Breast epithelium (tissue), 4 donors: Measurements from ENCODE around the gene TMEM271. TPM values are rescaled to one million over a fixed set of nuclear protein-coding genes. Genes with fewer than 3 reads are reported as not detected.
"Not testable (repeated sequence)": the region's sequence is repeated elsewhere in the genome, so short reads cannot be mapped to it uniquely, and the experiment has no call there.

Experiments used
- DNase-seq, 2 donors: peaks; one replicate each; pipeline ENCODE4 v3.0.0-alpha.2; 2019; ENCODE audit warnings: low spot score in 2 of 2
- H3K27ac ChIP-seq, 2 donors: fragments of 200-600 bp; sonication (generic) in 1 of 2; one replicate each; pipeline ENCODE4 v1.5.1; 2016 to 2019; ENCODE audit warnings: mild to moderate bottlenecking in 1 of 2
- H3K27me3 ChIP-seq, 2 donors: fragments of 200-600 bp; sonication (generic) in 1 of 2; one replicate each; pipeline versions ENCODE4 v1.5.1 to v1.6.0; 2017 to 2019; ENCODE audit warnings: control low read depth in 1 of 2, mild to moderate bottlenecking in 1 of 2
- H3K36me3 ChIP-seq: fragments of 200-600 bp; one replicate; pipeline ENCODE4 v1.5.1; 2019
- H3K4me1 ChIP-seq, 2 donors: fragments of 200-600 bp; sonication (generic); one replicate each; pipeline ENCODE4 v1.5.1; 2016 to 2019; ENCODE audit warnings: control low read depth in 1 of 2
- H3K4me3 ChIP-seq, 3 donors: fragments of 200-600 bp; sonication (generic); 1 replicate in 2 of 3; 2 replicates in 1 of 3; pipeline ENCODE4 v1.5.1; 2016 to 2019; ENCODE audit warnings: mild to moderate bottlenecking in 3 of 3, moderate library complexity in 2 of 3
- H3K9me3 ChIP-seq, 2 donors: fragments of 200-600 bp; sonication (generic) in 1 of 2; one replicate each; pipeline ENCODE4 v1.5.1; 2016 to 2019; ENCODE audit warnings: control low read depth in 1 of 2
- CTCF ChIP-seq, 3 donors: fragments of 450-650 bp; IDR thresholded peaks; one replicate each; pipeline ENCODE4 v1.5.1; 2016 to 2017; ENCODE audit warnings: antibody characterized with exemption in 3 of 3, mild to moderate bottlenecking in 3 of 3, moderate library complexity in 3 of 3
- POLR2A ChIP-seq: fragments of 450-650 bp; IDR thresholded peaks from one replicate; pipeline ENCODE4 v1.6.1; 2016; ENCODE audit warnings: antibody characterized with exemption, mild to moderate bottlenecking, moderate library complexity
- POLR2AphosphoS5 ChIP-seq, 3 donors: sonication (generic); formaldehyde crosslinking; IDR thresholded peaks; one replicate each; pipeline ENCODE4 v1.6.1; 2017; ENCODE audit warnings: antibody characterized with exemption in 3 of 3
- intact Hi-C: fragments of 100-400 bp; cut with DNase I; formaldehyde crosslinking; loops from one replicate; pipeline ENCODE4 v1.15.1; 2023; ENCODE audit warnings: low total_unique reads
- total RNA-seq, 3 donors: library from RNA; depleted of rRNA; stranded (reverse); fragments of >200 nt; gene quantifications; one replicate each; pipeline ENCODE4 v1.1.0, GENCODE V29; 2016

TMEM271 gene
- total RNA-seq, 3 donors from 2014 or later, result not detected

GRCh38 chr4:592825-593520 lies 16.9 kb upstream of the TMEM271 start:
- Histone ChIP-seq H3K4me1 (no peaks in the 10 kb centered on the region), H3K9me3 (peaks cover 5 to 12% of the 10 kb centered on the region in 2 donors), H3K27ac (no peak overlapping the region), H3K36me3 (no peaks in the 10 kb centered on the region), H3K27me3 (peaks cover 0 to 10% of the 10 kb centered on the region in 2 donors), H3K4me3 (no peak overlapping the region)
- no peak for DNase-seq
- intact Hi-C loops, result no loop called here
- TF ChIP-seq POLR2AphosphoS5 (IDR thresholded peaks at IDR 0.05), result no peak
- TF ChIP-seq POLR2A, result no peak

GRCh38 chr4:592178-592577 lies 16.1 kb upstream of the TMEM271 start:
- Histone ChIP-seq H3K9me3 (peaks cover 5 to 12% of the 10 kb centered on the region in 2 donors), H3K27me3 (peaks cover 0 to 16% of the 10 kb centered on the region in 2 donors)
- H3K27ac ChIP-seq, H3K36me3 ChIP-seq, DNase-seq, H3K4me1 ChIP-seq, intact Hi-C loops, H3K4me3 ChIP-seq: not testable (repeated sequence)

- Histone ChIP-seq H3K9me3 (peaks cover 5 to 12% of the 10 kb centered on the region in 2 donors), H3K27ac (no peak overlapping the region), H3K36me3 (no peaks in the 10 kb centered on the region), H3K4me1 (no peaks in the 10 kb centered on the region), H3K4me3 (no peak overlapping the region), H3K27me3 (peaks cover 0 to 16% of the 10 kb centered on the region in 2 donors)
- no peak for TF ChIP-seq POLR2AphosphoS5 (IDR thresholded peaks at IDR 0.05)
- no peak for TF ChIP-seq POLR2A
- no peak for TF ChIP-seq CTCF (IDR thresholded peaks at IDR 0.05)
- no peak for DNase-seq
- intact Hi-C loops, result no loop called here
Observed at GRCh38 chr4:590313-590841, 14.3 kb upstream of the TMEM271 start.

- Histone ChIP-seq H3K4me1 (no peaks in the 10 kb centered on the region), H3K9me3 (peaks cover 5 to 9% of the 10 kb centered on the region in 2 donors), H3K27ac (no peak overlapping the region), H3K4me3 (no peak overlapping the region), H3K36me3 (no peaks in the 10 kb centered on the region), H3K27me3 (peaks cover 0 to 16% of the 10 kb centered on the region in 2 donors)
- intact Hi-C loops, result no loop called here
- no peak for DNase-seq
- no peak for TF ChIP-seq POLR2AphosphoS5 (IDR thresholded peaks at IDR 0.05)
Observed at GRCh38 chr4:589219-589963, 13.3 kb upstream of the TMEM271 start.

GRCh38 chr4:588351-588849 lies 12.3 kb upstream of the TMEM271 start:
- Histone ChIP-seq H3K9me3 (peaks cover 5 to 13% of the 10 kb centered on the region in 2 donors), H3K4me1 (no peaks in the 10 kb centered on the region), H3K36me3 (no peaks in the 10 kb centered on the region), H3K27me3 (peaks cover 0 to 21% of the 10 kb centered on the region in 2 donors), H3K4me3 (no peak overlapping the region), H3K27ac (no peak overlapping the region)
- intact Hi-C loops, result no loop called here
- no peak for DNase-seq
- no peak for TF ChIP-seq POLR2A
- TF ChIP-seq CTCF (IDR thresholded peaks at IDR 0.05), result no peak
- TF ChIP-seq POLR2AphosphoS5 (IDR thresholded peaks at IDR 0.05), result no peak

GRCh38 chr4:587671-588350 lies 11.7 kb upstream of the TMEM271 start:
- DNase-seq, result no peak
- intact Hi-C loops, result no loop called here
- Histone ChIP-seq H3K36me3 (no peaks in the 10 kb centered on the region), H3K4me1 (no peaks in the 10 kb centered on the region), H3K27ac (no peak overlapping the region), H3K4me3 (no peak overlapping the region), H3K9me3 (peaks cover 5 to 15% of the 10 kb centered on the region in 2 donors), H3K27me3 (peaks cover 0 to 21% of the 10 kb centered on the region in 2 donors)
- TF ChIP-seq CTCF (IDR thresholded peaks at IDR 0.05), result no peak
- TF ChIP-seq POLR2A, result no peak
- no peak for TF ChIP-seq POLR2AphosphoS5 (IDR thresholded peaks at IDR 0.05)
